ENCODE data around the gene NKX6-2.

GRCh38 chr10:132750936-132751335, 35.0 kb downstream of the NKX6-2 start:
- TF ChIP-seq CTCF (IDR thresholded peaks at IDR 0.05) (no peak), POLR2A (IDR thresholded peaks at IDR 0.05) (no peak), POLR2AphosphoS5 (IDR thresholded peaks at IDR 0.05) (no peak)
